ENCODE measurements around the gene INS.

INS gene

DNA sequence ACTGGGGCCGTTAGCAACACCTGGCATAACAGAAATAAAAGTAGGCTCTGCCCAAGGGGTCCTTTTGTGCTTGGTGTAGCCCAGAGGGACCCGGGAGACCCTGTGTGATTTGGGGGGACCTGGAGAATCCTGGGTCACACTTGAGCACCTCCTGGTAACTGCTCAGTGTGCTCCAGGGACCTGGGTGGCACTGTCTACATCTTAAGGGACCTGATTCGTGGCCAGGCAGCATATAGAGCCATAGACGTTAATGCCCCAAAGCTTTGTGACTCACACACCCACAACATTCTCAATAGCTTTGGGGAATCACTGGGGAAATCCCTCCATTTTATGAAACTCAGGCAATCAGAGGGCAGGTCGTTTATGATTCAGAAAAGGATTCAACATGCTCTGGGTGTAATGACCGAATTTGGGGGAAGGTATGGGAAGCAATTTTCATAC, 18.2 kb downstream of the INS start:
- peak; percentile 8 for DNase-seq (ENCODE audit: low read depth)
- TF ChIP-seq CTCF (conservative IDR thresholded peaks at IDR 0.05; ENCODE audit: low read length) = no peak
- no peak overlapping the region for H3K4me3 ChIP-seq (ENCODE audit: low read length)

- H3K4me3 ChIP-seq (ENCODE audit: low read length) = no peak overlapping the region
- peak; percentile 25 for DNase-seq (ENCODE audit: low read depth)
- TF ChIP-seq CTCF (conservative IDR thresholded peaks at IDR 0.05; ENCODE audit: low read length) = no peak
These were observed 18.7 kb downstream of the INS start for GRCh38 chr11:2142300-2142759.

DNA sequence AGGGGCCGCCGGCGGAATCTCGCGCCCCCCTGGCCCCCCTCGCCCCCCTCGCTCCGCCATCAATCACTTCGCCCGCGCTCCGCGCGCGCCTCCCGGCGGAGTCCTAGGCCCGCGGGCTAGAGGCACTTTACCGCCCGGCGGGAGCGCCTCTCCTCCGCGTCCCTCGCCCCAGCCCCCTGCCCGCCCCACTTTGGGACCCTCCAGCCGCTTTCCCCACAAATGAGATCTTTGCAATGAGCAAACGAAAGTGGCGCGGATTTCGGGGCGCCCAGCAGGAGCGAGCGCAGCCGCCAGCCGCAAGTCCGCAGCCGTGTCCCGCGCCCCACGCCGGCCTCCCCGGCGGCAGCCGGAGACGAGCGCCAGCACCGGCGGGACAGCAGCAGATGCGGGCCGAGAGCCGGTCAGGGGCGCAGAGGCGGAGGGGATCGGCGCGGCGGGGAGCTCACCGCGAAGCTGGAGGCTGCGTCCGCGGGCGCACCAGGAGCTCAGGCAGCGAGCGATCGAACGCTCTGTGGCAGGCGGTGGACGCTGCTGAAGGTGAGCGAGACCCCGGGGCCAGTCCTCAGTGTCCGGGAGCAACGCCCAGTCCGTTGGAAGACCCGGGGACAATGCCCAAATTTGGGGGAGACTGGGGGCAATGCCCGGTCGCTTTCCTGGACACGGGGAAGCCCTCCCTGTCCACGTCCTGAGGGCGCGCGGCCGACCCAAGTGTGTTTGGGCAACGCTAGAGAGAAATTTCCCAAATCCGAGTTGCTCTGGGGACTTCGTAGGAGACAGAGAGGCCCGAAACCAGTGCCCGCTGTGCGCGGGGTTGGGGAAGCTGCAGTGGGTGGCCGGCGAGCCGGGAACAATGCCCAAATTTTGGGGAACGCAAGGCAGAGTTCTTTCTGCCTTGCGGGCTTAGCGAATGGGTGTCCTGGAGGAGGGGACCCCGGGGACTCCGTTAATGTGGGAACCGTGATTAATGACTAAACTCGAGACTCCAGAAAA, 20.3 kb downstream of the INS start:
- H3K4me3 ChIP-seq (ENCODE audit: low read length) = no peak overlapping the region
- DNase-seq (ENCODE audit: low read depth) = no peak
- no peak for TF ChIP-seq CTCF (conservative IDR thresholded peaks at IDR 0.05; ENCODE audit: low read length)

- H3K4me3 ChIP-seq (ENCODE audit: low read length) = no peak overlapping the region
- DNase-seq (ENCODE audit: low read depth) = no peak
- TF ChIP-seq CTCF (conservative IDR thresholded peaks at IDR 0.05; ENCODE audit: low read length) = no peak
These were observed 21.2 kb downstream of the INS start for GRCh38 chr11:2139621-2140337.

DNA sequence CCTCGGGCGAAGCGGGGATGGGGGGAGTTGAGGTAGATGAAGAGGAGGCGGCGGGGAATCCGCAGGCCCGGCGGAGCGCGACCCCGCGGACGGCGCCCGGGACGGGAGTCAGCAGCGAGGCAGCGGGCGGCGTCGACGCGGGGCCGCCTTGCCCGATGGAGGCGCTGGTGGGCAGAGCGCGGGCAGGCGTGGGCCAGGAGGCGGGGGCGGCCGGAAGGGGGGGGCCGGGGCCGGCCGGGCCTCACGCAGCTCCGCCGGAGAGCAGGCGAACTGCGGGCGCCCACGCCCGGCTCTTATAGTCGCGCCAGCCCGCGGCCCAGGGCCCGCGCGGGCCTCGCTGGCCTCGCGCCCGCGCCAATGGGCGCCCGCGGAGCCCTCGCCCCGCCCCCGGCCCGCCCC, 21.9 kb downstream of the INS start, which contains the start of gene IGF2:
Gene IGF2 (minus strand): TSS at position 267 of the 399 bp plus-strand sequence. CDS start 3,866 bp downstream, outside the sequence.
- DNase-seq (ENCODE audit: low read depth) = no peak
- H3K4me3 ChIP-seq (ENCODE audit: low read length) = no peak within 1 kb of the TSS; the same call in 1 of the 2 replicates
- TF ChIP-seq CTCF (conservative IDR thresholded peaks at IDR 0.05; ENCODE audit: low read length) = no peak

- DNase-seq (ENCODE audit: low read depth) = no peak
- TF ChIP-seq CTCF (conservative IDR thresholded peaks at IDR 0.05; ENCODE audit: low read length) = no peak
- H3K4me3 ChIP-seq (ENCODE audit: low read length) = no peak overlapping the region; the same call in 1 of the 2 replicates
These were observed 22.4 kb downstream of the INS start for GRCh38 chr11:2138431-2139122.

Measured in AG10803 (cell line).